ENCODE data around the gene C4orf46. TPM values are rescaled to one million over a fixed set of nuclear protein-coding genes. Genes with fewer than 3 reads are reported as not detected.
"Not testable (repeated sequence)": the region's sequence is repeated elsewhere in the genome, so short reads cannot be mapped to it uniquely, and the experiment has no call there.

C4orf46 gene
- 10 to 100 TPM in 1 of 3 donors, 1 to 10 TPM in 2; 4.4 to 12.5 (median 6.5) TPM for polyA plus RNA-seq

DNA sequence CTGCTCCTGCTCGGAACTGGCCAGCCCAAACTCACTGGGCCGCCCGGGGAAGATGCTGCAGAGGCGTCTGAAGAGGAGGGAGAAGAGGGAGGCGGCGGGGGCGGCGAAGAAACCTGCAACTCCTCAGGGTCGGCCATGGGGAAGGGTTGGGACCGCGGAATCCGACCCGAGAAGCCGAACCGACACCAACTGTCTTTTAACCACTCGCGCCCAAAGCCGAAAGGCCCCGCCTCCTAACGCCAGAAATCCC lies at the start of gene C4orf46:
Gene C4orf46, minus strand, starts transcription at position 223 of the 250 bp plus-strand sequence. Its CDS starts 86 bp downstream, at position 137.
- Mint-ChIP-seq H3K9me3 (no peaks in the 10 kb centered on the region), H3K36me3 (no peaks in the 10 kb centered on the region), H3K4me1 (peaks cover 20 to 29% of the 10 kb centered on the region in 2 donors), H3K27me3 (ENCODE audit: low read depth in 3 of 3) (peaks cover 9 to 17% (median 9%) of the 10 kb centered on the region in 3 donors), H3K4me3 (peak within 1 kb of the TSS; percentile 86 to 100 (median 96)), H3K27ac (peak within 1 kb of the TSS; percentile 94 to 99 (median 98))
- no peak for DNase-seq

DNA sequence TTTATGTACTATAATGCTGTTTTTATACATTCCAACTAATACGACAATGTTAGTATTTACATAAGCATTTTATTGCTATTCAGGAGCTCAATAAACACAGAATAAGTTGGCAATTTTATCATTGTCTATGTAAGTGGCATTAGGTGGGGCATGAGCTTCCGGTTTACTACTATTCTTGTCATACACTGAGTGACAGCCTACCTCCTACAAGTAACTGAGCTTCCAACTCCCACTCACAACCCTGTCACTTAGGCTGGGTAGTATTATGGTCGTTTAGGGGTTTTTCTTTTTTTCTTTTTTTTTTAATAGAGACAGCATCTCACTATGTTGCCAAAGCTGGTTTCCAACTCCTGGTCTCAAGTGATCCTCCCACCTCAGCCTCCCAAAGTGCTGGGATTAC lies 44.1 kb upstream of the C4orf46 start:
- no peak for DNase-seq
- H3K9me3 Mint-ChIP-seq: no peaks in the 10 kb centered on the region
- peak overlapping the region in 1 of 6 donors; percentile 58 for H3K27ac Mint-ChIP-seq
- peaks cover 9 to 26% of the 10 kb centered on the region in 2 donors for H3K4me1 Mint-ChIP-seq
- H3K27me3 Mint-ChIP-seq (ENCODE audit: low read depth in 3 of 3): peaks cover 0 to 6% (median 2%) of the 10 kb centered on the region in 3 donors
- peaks cover 23 to 64% (median 56%) of the 10 kb centered on the region in 3 donors for H3K36me3 Mint-ChIP-seq
- no peak overlapping the region for H3K4me3 Mint-ChIP-seq

DNA sequence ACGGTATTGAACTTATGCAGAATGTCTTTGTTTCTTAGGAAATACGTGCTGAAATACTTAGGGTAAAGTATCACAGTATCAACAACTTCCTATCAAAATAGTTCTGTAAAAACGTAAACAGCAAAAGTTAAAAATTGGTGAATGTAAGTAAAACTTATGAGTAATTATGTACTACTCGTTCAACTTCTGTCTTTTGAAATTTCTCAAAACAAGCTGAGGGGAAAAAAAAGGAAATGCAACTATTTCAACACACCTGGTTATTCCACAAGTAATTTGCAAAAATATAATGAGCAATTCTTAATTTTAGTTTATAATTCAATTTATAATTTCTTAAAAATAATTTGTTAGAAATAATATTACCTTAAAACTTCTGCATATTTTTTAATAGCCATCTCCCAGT lies 43.2 kb upstream of the C4orf46 start:
- Mint-ChIP-seq H3K4me3 (no peak overlapping the region), H3K27ac (no peak overlapping the region), H3K4me1 (peaks cover 9 to 24% of the 10 kb centered on the region in 2 donors), H3K9me3 (no peaks in the 10 kb centered on the region), H3K36me3 (peaks cover 30 to 71% (median 55%) of the 10 kb centered on the region in 3 donors), H3K27me3 (ENCODE audit: low read depth in 3 of 3) (peaks cover 0 to 6% (median 2%) of the 10 kb centered on the region in 3 donors)
- DNase-seq: no peak

DNA sequence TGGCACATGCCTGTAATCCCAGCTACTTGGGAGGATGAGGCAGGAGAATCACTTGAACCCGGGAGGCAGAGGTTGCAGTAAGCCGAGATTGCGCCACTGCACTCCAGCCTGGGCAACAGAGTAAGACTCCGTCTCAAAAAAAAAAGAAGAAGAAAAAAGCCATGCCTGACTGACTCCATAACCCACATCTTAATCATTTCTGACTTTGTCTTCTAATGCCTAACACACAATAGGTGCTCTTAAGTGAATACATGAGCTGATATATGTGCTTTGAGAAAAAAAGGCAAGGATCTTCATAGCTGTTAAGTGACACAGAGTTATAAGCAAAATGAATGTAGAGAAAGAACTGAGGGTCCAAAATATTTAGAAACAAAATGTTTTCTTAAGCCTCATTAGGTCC lies 40.9 kb upstream of the C4orf46 start:
- DNase-seq; H3K27me3 Mint-ChIP-seq (ENCODE audit: low read depth in 3 of 3); H3K4me3 Mint-ChIP-seq; H3K27ac Mint-ChIP-seq; H3K9me3 Mint-ChIP-seq: not testable (repeated sequence)
- peaks cover 3 to 15% of the 10 kb centered on the region in 2 donors for H3K4me1 Mint-ChIP-seq
- peaks cover 37 to 64% (median 44%) of the 10 kb centered on the region in 3 donors for H3K36me3 Mint-ChIP-seq

DNA sequence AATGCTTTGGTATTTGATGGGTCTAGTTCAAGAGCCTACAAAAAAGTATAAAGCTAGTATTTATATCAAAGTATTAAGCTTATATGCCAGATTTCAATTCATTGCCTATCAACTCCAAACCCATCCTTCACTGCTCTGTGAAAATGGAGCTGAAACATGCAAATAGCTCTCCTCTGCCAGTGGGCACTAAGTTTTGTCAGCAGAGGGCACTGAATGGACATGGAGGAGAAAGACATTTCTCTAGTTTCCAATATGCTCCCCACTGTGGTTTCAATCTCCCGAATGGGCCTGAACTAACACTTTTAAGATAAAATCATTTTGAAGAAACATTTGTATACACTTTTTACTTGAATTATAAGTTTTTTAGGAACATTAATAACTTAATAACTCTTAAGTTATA lies 39.1 kb upstream of the C4orf46 start:
- Mint-ChIP-seq H3K4me1 (peaks cover 3 to 15% of the 10 kb centered on the region in 2 donors), H3K9me3 (no peaks in the 10 kb centered on the region), H3K36me3 (peaks cover 43 to 61% (median 44%) of the 10 kb centered on the region in 3 donors), H3K4me3 (no peak overlapping the region), H3K27ac (peak overlapping the region in 1 of 6 donors; percentile 21), H3K27me3 (ENCODE audit: low read depth in 3 of 3) (peaks cover 0 to 2% (median 0%) of the 10 kb centered on the region in 3 donors)
- no peak for DNase-seq

DNA sequence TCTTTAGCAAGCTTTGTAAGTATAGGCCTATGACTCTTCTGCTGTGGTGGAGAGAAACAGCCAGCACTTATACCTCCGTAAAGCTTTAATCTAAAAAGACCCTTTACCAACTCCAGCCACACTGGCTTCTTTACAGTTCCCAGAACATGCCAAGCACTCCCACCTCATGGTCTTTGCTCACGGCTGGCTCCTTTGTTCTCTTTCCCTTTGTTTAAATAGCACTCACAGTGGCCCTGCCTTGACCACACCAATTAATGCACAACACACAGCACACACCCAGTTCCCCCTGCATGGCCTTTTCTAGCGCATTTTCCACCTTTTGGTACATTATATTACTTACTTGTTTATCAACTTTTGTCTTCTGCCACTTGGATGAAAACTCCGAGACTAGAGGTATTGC lies 32.6 kb upstream of the C4orf46 start:
- Mint-ChIP-seq H3K27ac (peak overlapping the region in 1 of 6 donors; percentile 1), H3K4me3 (no peak overlapping the region), H3K4me1 (no peaks in the 10 kb centered on the region), H3K27me3 (ENCODE audit: low read depth in 3 of 3) (peaks cover 1 to 3% (median 1%) of the 10 kb centered on the region in 3 donors), H3K9me3 (no peaks in the 10 kb centered on the region), H3K36me3 (peaks cover 10 to 27% (median 14%) of the 10 kb centered on the region in 3 donors)
- DNase-seq: no peak

DNA sequence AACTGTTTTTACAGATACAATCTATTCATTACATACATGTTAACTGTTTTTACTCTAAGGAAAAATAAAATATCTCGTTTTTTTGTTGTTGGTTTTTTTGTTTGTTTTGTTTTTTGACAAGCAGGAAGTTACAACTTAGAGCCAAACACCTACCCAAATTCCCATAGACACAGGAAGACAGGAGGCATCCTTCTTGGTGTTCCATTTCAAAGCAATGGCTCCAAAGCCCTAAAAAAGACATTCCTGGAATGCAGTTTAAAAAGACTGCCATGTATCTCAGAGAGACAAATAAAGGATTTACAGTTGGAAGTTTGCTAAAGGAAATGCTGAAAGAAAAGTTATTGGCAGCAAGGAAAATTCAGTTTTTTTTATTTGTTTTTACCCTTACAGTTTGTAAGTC lies 17.1 kb upstream of the C4orf46 start:
- Mint-ChIP-seq H3K9me3 (no peaks in the 10 kb centered on the region), H3K4me3 (no peak overlapping the region), H3K27ac (no peak overlapping the region), H3K36me3 (peaks cover 11 to 35% (median 33%) of the 10 kb centered on the region in 3 donors), H3K4me1 (peaks cover 0 to 1% of the 10 kb centered on the region in 2 donors), H3K27me3 (ENCODE audit: low read depth in 3 of 3) (peaks cover 0 to 5% (median 3%) of the 10 kb centered on the region in 3 donors)
- DNase-seq: no peak

DNA sequence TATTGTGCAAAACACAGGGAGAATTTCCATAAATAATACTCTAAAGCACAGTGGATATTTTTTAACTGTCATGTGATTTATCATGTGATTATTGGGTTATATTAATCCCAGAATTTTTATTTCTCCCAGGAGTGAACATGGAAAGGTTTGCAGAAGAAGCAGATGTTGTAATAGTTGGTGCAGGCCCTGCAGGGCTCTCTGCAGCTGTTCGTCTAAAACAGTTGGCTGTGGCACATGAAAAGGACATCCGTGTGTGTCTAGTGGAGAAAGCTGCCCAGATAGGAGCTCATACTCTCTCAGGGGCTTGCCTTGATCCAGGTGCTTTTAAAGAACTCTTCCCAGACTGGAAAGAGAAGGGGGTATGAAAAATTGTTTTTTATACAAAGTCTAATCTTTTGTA lies 10.4 kb upstream of the C4orf46 start:
- Mint-ChIP-seq H3K36me3 (peaks cover 3 to 18% (median 18%) of the 10 kb centered on the region in 3 donors), H3K27ac (no peak overlapping the region), H3K4me1 (peaks cover 0 to 1% of the 10 kb centered on the region in 2 donors), H3K9me3 (no peaks in the 10 kb centered on the region), H3K27me3 (ENCODE audit: low read depth in 3 of 3) (peaks cover 0 to 5% (median 2%) of the 10 kb centered on the region in 3 donors), H3K4me3 (no peak overlapping the region)
- DNase-seq: no peak

DNA sequence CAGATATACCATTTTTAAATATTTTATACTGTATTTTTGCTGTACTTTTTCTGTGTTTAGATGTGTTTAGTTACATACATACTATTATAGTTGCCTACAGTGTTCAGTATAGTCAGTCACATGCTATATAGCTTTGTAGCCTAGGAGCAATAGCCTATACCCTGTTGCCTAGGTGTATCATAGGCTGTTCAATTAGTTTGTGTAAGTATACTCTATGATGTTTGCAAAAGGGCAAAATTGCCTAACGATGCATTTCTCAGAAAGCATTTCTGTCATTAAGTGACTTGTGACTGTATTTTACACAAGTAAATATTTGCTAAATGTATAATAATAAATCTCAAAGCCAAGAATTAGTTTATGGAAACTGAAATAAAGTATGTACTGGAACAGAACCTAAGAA lies 9.9 kb upstream of the C4orf46 start:
- Mint-ChIP-seq H3K4me3 (no peak overlapping the region), H3K9me3 (no peaks in the 10 kb centered on the region), H3K27me3 (ENCODE audit: low read depth in 3 of 3) (peaks cover 0 to 5% (median 0%) of the 10 kb centered on the region in 3 donors), H3K27ac (no peak overlapping the region), H3K4me1 (no peaks in the 10 kb centered on the region), H3K36me3 (peaks cover 0 to 18% (median 14%) of the 10 kb centered on the region in 3 donors)
- DNase-seq: no peak

DNA sequence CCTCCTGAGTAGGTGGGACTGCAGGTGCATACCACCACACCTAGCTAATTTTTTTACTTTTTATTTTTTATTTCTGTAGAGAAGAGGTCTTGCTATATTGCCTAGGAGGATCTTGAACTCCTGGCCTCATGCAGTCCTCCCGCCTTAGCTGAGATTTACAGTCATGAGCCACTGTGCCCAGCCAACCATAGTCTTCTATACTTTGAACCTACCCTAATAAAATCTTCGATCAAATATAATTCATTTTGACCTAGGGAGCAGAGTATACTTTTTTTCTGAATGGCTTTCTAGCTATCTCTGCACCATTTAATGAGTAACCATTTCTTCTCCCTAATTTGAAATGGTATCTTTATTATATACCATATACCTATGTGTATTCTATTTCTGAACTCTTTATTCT lies 7.1 kb upstream of the C4orf46 start:
- DNase-seq: no peak
- peaks cover 0 to 9% (median 0%) of the 10 kb centered on the region in 3 donors for H3K36me3 Mint-ChIP-seq
- H3K4me3 Mint-ChIP-seq: no peak overlapping the region
- H3K4me1 Mint-ChIP-seq: no peaks in the 10 kb centered on the region
- no peaks in the 10 kb centered on the region for H3K27me3 Mint-ChIP-seq (ENCODE audit: low read depth in 3 of 3)
- no peaks in the 10 kb centered on the region for H3K9me3 Mint-ChIP-seq
- H3K27ac Mint-ChIP-seq: no peak overlapping the region

DNA sequence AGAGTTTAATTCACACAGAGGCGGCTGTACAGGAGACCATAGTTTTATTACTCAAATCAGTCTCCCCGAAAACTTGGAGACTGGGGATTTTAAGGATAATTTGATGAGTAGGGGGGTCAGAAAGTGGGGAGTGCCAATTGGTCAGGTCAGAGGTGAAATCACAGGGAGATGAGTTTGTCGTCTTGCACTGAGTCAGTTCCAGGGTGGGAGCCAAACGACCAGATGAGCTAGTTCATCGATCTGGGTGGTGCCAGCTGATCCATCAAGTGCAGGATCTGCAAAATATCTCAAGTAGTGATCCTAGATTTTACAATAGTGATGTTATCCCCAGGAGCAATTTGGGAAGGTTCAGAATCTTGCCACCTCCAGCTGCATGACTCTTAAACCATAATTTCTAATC lies 4.4 kb upstream of the C4orf46 start:
- Mint-ChIP-seq H3K9me3 (no peaks in the 10 kb centered on the region), H3K36me3 (peaks cover 0 to 3% (median 0%) of the 10 kb centered on the region in 3 donors), H3K27ac (peak overlapping the region in 1 of 6 donors; percentile 34), H3K4me3 (no peak overlapping the region), H3K4me1 (peaks cover 11 to 18% of the 10 kb centered on the region in 2 donors), H3K27me3 (ENCODE audit: low read depth in 3 of 3) (peaks cover 9 to 14% (median 9%) of the 10 kb centered on the region in 3 donors)
- no peak for DNase-seq

DNA sequence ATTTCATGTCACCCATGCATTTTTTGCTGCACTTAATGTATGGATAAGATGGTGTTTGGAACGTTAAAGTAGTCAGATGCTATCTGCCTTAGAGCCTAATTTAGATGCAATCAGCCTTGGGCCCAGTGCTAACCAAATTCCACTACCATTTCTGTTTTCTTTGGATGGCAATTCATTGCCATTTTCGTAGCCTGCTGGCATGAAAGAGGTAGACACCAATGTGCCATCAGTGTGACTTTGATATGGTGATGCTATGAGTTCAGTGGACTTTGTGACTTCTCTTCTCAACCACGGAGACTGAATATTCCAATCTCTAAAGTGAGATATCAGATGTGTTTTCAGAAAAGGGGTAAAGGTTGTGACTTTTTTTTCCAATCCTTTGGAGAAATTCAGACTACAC lies 1.9 kb upstream of the C4orf46 start:
- Mint-ChIP-seq H3K4me1 (peaks cover 20 to 29% of the 10 kb centered on the region in 2 donors), H3K4me3 (peak overlapping the region in 2 of 5 donors; percentile 5 to 12), H3K27me3 (ENCODE audit: low read depth in 3 of 3) (peaks cover 9 to 17% (median 9%) of the 10 kb centered on the region in 3 donors), H3K9me3 (no peaks in the 10 kb centered on the region), H3K27ac (peak overlapping the region in 1 of 6 donors; percentile 20), H3K36me3 (no peaks in the 10 kb centered on the region)
- DNase-seq: no peak

DNA sequence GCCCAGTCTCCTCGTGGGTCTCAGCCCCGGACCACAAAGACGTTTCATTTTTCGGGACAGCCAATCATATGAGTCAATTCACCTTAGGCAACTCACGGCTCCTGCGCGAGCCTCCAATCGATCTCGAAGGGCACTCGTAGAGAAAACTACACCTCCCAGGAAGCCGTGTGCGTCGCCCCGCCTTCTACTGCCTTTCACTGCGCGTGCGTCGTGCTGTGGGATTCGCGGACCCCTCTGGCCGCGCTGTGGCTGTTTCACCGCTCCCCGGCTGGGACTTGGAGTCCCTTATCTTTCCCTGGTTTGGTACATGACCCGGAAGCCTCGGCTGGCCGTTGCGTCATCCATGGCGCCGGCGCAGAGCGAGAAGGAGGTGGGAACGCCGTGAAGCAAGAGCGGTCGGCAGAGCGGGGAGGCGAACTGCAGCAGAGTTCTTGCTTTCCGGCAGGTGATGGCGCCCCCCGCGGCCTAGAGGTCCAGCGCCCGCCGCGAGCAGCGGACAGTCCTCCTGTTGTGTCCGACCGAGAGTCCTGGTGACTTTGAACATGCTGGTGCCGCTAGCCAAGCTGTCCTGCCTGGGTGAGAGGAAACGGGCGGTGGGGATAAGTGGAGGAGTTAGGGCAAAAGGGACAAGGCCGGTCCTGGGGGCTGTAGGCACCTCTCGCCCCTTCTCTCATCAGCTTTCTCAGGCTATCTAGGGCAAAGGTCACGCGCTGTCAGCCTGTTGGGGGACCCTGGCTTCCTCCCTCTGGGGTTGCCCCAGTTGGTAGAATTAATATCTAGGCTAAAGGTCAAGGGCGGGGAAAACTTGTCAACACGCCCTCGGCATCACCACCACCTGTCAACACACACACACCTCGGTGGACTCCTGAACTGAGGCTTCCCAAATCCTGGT lies 474 bp upstream of the C4orf46 start, which contains the start of gene ETFDH:
Gene ETFDH, plus strand, starts transcription at position 382 of the 892 bp plus-strand sequence. Its CDS starts 161 bp downstream, at position 543.
- no peaks in the 10 kb centered on the region for H3K36me3 Mint-ChIP-seq
- no peaks in the 10 kb centered on the region for H3K9me3 Mint-ChIP-seq
- H3K4me3 Mint-ChIP-seq: peak within 1 kb of the TSS; percentile 86 to 100 (median 96)
- peak; percentile 97 to 99 (median 98) for DNase-seq
- peaks cover 20 to 29% of the 10 kb centered on the region in 2 donors for H3K4me1 Mint-ChIP-seq
- peaks cover 9 to 17% (median 9%) of the 10 kb centered on the region in 3 donors for H3K27me3 Mint-ChIP-seq (ENCODE audit: low read depth in 3 of 3)
- peak within 1 kb of the TSS; percentile 94 to 99 (median 98) for H3K27ac Mint-ChIP-seq

Data from immature natural killer cell (primary cell).